ENCODE results near the gene GRK3.
"Not testable (repeated sequence)": the region's sequence is repeated elsewhere in the genome, so short reads cannot be mapped to it uniquely, and the experiment has no call there.

The GRK3 gene

GRCh38 chr22:25702571-25703167 lies 138.2 kb downstream of the GRK3 start:
- peak in 1 of 2 donors; percentile 21 for DNase-seq

- no peak for DNase-seq
Measured at GRCh38 chr22:25704701-25705100, 140.2 kb downstream of the GRK3 start.

GRCh38 chr22:25706197-25706596 lies 141.7 kb downstream of the GRK3 start:
- no peak for DNase-seq

DNA sequence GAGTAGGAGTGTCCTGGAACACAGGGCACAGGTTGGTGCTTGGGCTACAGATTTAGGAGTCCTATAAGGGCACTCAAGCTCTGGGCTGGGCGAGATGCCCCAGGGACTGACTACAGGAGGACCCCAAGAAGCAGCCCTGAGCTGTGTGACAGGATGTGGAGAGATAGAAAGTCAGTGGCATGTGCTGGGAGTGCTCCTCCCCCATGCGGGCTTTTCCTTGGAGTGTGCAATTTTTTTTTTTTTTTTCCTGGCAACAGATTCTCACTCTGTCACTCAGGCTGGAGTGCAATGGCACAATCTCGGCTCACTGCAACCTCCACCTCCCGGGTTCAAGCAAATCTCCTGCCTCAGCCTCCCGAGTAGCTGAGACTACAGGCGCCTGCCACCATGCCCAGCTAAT lies 144.0 kb downstream of the GRK3 start:
- DNase-seq: not testable (repeated sequence)

- DNase-seq: no peak
Measured at GRCh38 chr22:25709758-25710157, 145.3 kb downstream of the GRK3 start.

- DNase-seq: no peak
Measured at GRCh38 chr22:25710501-25710900, 146.0 kb downstream of the GRK3 start.

DNA sequence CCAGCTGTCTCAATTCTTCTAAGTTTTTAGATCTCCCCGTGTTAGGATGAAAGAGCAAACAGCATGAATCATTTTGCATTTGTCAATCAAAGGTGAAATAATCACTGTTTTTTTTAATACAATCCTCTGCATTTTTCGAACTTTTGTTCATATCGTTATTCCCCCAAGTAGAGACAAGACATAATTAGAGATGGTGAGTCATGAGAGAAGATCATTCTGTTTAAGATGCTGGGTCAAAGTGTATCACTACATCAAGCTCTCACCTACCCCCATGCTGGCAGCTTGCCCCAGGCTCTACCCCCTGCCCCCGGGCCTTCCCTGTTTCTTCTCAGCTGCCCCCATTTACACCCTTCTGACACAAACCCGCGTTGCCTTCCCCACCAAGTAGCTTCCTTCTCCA lies 147.0 kb downstream of the GRK3 start:
- no peak for DNase-seq

- no peak for DNase-seq
Measured at GRCh38 chr22:25712661-25713400, 148.4 kb downstream of the GRK3 start.

DNA sequence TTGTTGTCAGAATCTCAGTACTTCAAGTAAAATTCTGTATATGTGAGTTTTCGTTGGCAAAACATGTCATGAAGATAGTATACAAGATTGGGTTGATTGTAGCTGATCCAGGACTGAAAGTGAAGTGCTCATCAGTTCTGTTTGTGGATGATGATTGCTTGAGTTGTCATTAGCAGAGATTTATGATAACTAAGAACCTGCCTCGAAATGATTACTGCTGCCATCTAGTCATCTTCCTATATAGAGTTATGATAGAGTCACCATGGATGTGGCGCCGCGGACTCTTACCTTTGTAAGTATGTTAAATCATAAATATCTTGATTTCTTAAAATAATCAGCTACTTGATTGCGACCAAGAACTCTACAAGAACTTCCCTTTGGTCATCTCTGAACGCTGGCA lies 149.6 kb downstream of the GRK3 start:
- DNase-seq: no peak

GRCh38 chr22:25714739-25715138 lies 150.3 kb downstream of the GRK3 start:
- DNase-seq: no peak

- DNase-seq: no peak
Measured at GRCh38 chr22:25716637-25717036, 152.2 kb downstream of the GRK3 start.

DNA sequence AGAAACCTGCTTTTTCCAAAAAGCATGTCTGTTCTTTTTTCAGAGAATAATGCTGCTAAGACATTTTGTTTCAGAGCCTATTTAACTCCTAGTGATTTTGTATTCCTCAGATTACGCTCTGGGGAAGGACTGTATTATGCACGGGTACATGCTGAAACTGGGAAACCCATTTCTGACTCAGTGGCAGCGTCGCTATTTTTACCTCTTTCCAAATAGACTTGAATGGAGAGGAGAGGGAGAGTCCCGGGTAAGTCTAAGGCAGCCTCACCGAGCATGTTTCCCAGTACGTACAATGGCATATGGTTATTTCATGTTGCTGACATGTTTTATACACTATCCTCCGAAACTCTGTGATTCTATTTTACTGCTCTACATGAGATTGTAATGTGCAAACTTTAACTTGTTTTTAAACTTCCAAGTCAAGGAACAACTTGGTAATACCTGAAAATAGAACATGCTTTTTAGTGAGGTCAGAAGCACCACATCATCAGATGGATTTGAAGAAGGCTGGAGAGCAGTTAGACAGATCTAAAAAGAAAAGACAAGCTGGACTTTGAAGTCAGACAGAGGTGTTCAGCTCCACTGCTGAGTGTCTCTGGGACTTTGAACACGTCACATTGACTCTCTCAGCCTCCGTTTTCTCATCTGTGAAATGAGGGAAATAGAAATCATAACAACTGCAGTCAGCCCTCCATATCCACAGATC lies 153.8 kb downstream of the GRK3 start:
- DNase-seq: no peak

GRCh38 chr22:25722223-25722622 lies 157.7 kb downstream of the GRK3 start:
- DNase-seq: no peak

- no peak for DNase-seq
Measured at GRCh38 chr22:25722626-25723025, 158.2 kb downstream of the GRK3 start.

DNA sequence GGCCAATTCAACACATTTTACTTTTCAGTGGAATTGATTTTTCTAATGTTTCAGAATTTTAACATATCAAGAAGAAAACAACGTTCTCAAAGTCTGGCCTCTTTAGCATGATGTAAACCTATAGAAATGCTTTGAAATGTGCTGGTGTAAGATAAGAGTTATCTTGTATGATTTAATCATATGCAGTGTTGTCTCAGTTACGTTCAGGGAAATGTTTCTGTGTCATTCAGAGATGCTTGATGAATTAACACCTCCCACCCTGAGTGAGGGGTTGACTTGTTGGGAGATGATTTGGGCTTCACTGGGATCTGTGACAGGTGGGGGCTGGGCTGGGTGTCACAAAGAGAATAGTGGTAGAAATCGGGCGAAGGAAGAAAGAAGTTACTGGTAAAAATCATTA lies 161.8 kb downstream of the GRK3 start:
- DNase-seq: no peak

- DNase-seq: no peak
Measured at GRCh38 chr22:25728071-25728470, 163.6 kb downstream of the GRK3 start.

GRCh38 chr22:25729016-25729995 lies 164.8 kb downstream of the GRK3 start:
- DNase-seq: no peak

DNA sequence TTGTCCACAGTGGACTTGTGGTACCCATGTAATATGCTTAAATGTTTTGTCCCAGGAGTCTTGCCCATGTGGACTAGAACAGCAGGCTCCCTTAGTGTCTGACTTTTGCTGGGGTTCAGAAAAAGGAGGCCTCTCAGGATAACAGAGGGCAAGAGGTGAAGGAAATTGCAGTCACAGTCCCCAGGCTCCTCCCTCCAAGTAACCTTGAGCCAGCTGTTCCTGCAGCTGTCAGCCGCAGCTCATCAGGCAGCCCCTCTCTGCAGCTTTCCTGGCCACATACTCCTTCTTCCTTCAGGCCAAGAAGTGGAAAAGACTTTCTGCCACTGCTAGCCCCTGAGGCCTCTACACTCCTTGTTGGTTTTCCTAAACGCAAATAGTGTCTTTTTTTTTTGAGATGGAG lies 171.2 kb downstream of the GRK3 start:
- DNase-seq: no peak

GRCh38 chr22:25736378-25737011 lies 172.0 kb downstream of the GRK3 start:
- DNase-seq: no peak

GRCh38 chr22:25739659-25740344 lies 175.3 kb downstream of the GRK3 start:
- DNase-seq: no peak

DNA sequence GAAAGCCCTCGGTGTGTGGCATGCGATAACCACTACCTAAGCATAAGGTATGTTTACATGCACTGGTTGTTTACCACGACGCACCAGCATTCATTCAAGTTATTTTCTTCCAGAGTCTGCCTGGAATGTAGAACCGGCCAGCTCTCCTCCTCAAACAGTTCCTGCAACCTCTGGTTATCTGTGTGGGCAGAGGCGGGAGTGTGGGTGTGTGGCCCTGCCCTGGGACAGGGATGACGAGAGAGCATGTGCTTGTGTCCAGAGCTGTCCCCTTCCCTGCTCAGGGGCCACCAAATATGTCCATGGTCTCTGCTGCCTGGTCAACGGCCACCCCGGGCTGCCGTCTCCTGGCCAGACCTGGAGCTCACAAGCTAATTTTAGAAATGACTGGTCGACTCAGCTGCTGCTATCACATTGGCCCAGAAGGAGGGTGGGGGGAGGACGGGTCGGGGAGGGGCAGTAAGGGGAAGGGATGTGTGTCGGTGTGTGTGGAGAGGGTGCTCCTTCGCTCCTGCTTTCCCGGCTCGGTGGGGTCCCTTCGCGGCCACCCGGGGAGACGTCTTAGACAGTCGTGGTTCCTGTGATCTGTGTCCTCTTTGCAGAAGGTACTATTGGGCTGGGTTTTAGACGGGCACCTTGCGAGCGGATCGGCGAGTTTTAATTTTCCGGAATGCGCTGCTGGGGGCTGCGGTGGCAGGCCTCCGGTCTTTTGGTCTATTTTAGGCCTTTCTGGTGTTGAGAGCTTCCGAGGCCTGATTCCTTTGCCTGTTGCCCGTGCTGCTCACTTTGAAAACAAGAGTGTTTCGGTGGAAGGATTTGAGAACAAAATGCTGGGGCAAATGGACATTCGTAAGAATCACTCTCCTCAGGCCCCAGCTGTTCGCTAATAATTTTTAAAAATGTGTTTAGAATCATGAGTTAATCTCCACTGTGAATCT lies 177.5 kb downstream of the GRK3 start, which contains the start of gene MYO18B:
MYO18B (plus strand) TSS at position 497 of the 935 bp plus-strand sequence. CDS start 18,905 bp downstream, outside the sequence.
- no peak for DNase-seq
